ENCODE measurements around the gene PARP8. TPM values are rescaled to one million over a fixed set of nuclear protein-coding genes. Genes with fewer than 3 reads are reported as not detected.

PARP8 gene
- polyA plus RNA-seq, 1 donor (not counting 4 experiments of a cell fraction or from before 2014, with no cell fraction given) = 29.1 TPM

GRCh38 chr5:50717651-50718050, 51.2 kb downstream of the PARP8 start:
- no peak overlapping the region for H2AFZ ChIP-seq (ENCODE audit: control insufficient read depth, low read length)
- H3K79me2 ChIP-seq (ENCODE audit: control insufficient read depth, insufficient read depth, low read length) = peaks cover 32% of the 10 kb centered on the region
- H3K9ac ChIP-seq (ENCODE audit: control insufficient read depth, extremely low read depth, insufficient read depth, low read length) = no peak overlapping the region
- H3K9me1 ChIP-seq (ENCODE audit: control insufficient read depth, extremely low read depth, insufficient read depth, low read length) = no peaks in the 10 kb centered on the region
- no peak overlapping the region for H3K27ac ChIP-seq (ENCODE audit: control insufficient read depth, insufficient read depth, low read length)
- dilution Hi-C loops (cut with MboI; ENCODE audit: extremely low pct_ligation_motif_present, low sequenced_read_pairs) = no loop called here
- no peak overlapping the region for H3K4me3 ChIP-seq (ENCODE audit: control insufficient read depth in 2 of 3, extremely low read depth in 1 of 3, insufficient read depth in 2 of 3, low read depth in 1 of 3, low read length in 3 of 3)
- FAIRE-seq = peak; percentile 29
- no peaks in the 10 kb centered on the region for H3K9me3 ChIP-seq (ENCODE audit: control insufficient read depth, low read depth, low read length)
- H4K20me1 ChIP-seq (ENCODE audit: control insufficient read depth, extremely low read depth, insufficient read depth, low read length) = no peaks in the 10 kb centered on the region
- TF ChIP-seq EZH2 (IDR thresholded peaks at IDR 0.05; ENCODE audit: low read length) (no peak), CTCF (optimal IDR thresholded peaks at IDR 0.05 in 1 of 3, IDR thresholded peaks at IDR 0.05 in 1 of 3, conservative IDR thresholded peaks at IDR 0.05 in 1 of 3; ENCODE audit: extremely low read depth in 1 of 3, insufficient read depth in 2 of 3, low read length in 3 of 3) (no peak)
- no peaks in the 10 kb centered on the region for H3K27me3 ChIP-seq (ENCODE audit: control insufficient read depth, extremely low read depth, insufficient read depth, low read length)
- no peaks in the 10 kb centered on the region for H3K36me3 ChIP-seq (ENCODE audit: control insufficient read depth in 2 of 2, extremely low read depth in 1 of 2, insufficient read depth in 2 of 2, low read length in 2 of 2)
- no peak overlapping the region for H3K4me2 ChIP-seq (ENCODE audit: control insufficient read depth, extremely low read depth, insufficient read depth, low read depth, low read length)
- no peak for DNase-seq (ENCODE audit: low read depth, low spot score)
- peaks cover 9% of the 10 kb centered on the region for H3K4me1 ChIP-seq (ENCODE audit: control insufficient read depth, extremely low read depth, insufficient read depth, low read length)

GRCh38 chr5:50720061-50720710, 53.7 kb downstream of the PARP8 start:
- Histone ChIP-seq H2AFZ (ENCODE audit: control insufficient read depth, low read length) (no peak overlapping the region), H4K20me1 (ENCODE audit: control insufficient read depth, extremely low read depth, insufficient read depth, low read length) (no peaks in the 10 kb centered on the region), H3K27ac (ENCODE audit: control insufficient read depth, insufficient read depth, low read length) (no peak overlapping the region), H3K4me2 (ENCODE audit: control insufficient read depth, extremely low read depth, insufficient read depth, low read depth, low read length) (no peak overlapping the region), H3K9me1 (ENCODE audit: control insufficient read depth, extremely low read depth, insufficient read depth, low read length) (no peaks in the 10 kb centered on the region), H3K4me1 (ENCODE audit: control insufficient read depth, extremely low read depth, insufficient read depth, low read length) (peaks cover 9% of the 10 kb centered on the region), H3K9me3 (ENCODE audit: control insufficient read depth, low read depth, low read length) (no peaks in the 10 kb centered on the region), H3K36me3 (ENCODE audit: control insufficient read depth in 2 of 2, extremely low read depth in 1 of 2, insufficient read depth in 2 of 2, low read length in 2 of 2) (no peaks in the 10 kb centered on the region), H3K4me3 (ENCODE audit: control insufficient read depth in 2 of 3, extremely low read depth in 1 of 3, insufficient read depth in 2 of 3, low read depth in 1 of 3, low read length in 3 of 3) (no peak overlapping the region), H3K27me3 (ENCODE audit: control insufficient read depth, extremely low read depth, insufficient read depth, low read length) (no peaks in the 10 kb centered on the region), H3K9ac (ENCODE audit: control insufficient read depth, extremely low read depth, insufficient read depth, low read length) (no peak overlapping the region), H3K79me2 (ENCODE audit: control insufficient read depth, insufficient read depth, low read length) (peaks cover 29% of the 10 kb centered on the region)
- dilution Hi-C loops (cut with MboI; ENCODE audit: extremely low pct_ligation_motif_present, low sequenced_read_pairs) = no loop called here
- FAIRE-seq (no peak), DNase-seq (ENCODE audit: low read depth, low spot score) (no peak)
- TF ChIP-seq EZH2 (IDR thresholded peaks at IDR 0.05; ENCODE audit: low read length) (no peak), CTCF (optimal IDR thresholded peaks at IDR 0.05 in 1 of 3, IDR thresholded peaks at IDR 0.05 in 1 of 3, conservative IDR thresholded peaks at IDR 0.05 in 1 of 3; ENCODE audit: extremely low read depth in 1 of 3, insufficient read depth in 2 of 3, low read length in 3 of 3) (no peak)
